B cell (primary cell): ENCODE data around the gene NUCKS1. TPM values are rescaled to one million over a fixed set of nuclear protein-coding genes. Genes with fewer than 3 reads are reported as not detected.

Experiments used
- ATAC-seq: fragments of 200-7000 bp; cut with Tn5 transposase; one replicate; pipeline ENCODE4 v1.10.0; 2021; ENCODE audit warnings: low read depth, mild to moderate bottlenecking, moderate number of reproducible peaks, moderate library complexity
- CTCF ChIA-PET: fragments of 350-600 bp; sonication (Branson Sonifier 250); formaldehyde crosslinking; loops from one replicate; lab custom pipeline; 2021; ENCODE audit warnings: antibody characterized with exemption, inconsistent platforms; lab: Charles Lee
- POLR2A ChIA-PET: fragments of 350-600 bp; sonication (Branson Sonifier 250); formaldehyde crosslinking; loops from one replicate; lab custom pipeline; 2021; ENCODE audit warnings: antibody characterized with exemption; lab: Charles Lee
- DNase-seq: peaks from one replicate; pipeline ENCODE4 v3.0.0; 2013
- H2AFZ ChIP-seq: 2 replicates; pipeline ENCODE4 v1.6.1; 2012; ENCODE audit warnings: mild to moderate bottlenecking, low read depth, low read length; ENCODE audit not compliant: insufficient read depth, poor library complexity, severe bottlenecking
- H3K27ac ChIP-seq, 2 donors: 1 replicate in 1 of 2; 2 replicates in 1 of 2; pipeline ENCODE4 v1.5.1; 2012 to 2013; ENCODE audit warnings: low read length in 2 of 2, mild to moderate bottlenecking in 2 of 2, moderate library complexity in 1 of 2
- H3K27me3 ChIP-seq, 4 experiments: fragments of 200-600 bp in 1 of 4; sonication (generic) in 1 of 4; replicated peaks in 1 of 4; 1 replicate in 2 of 4; 2 replicates in 2 of 4; pipeline versions ENCODE4 v1.6.1 to v1.7.0; 2013 to 2016; ENCODE audit warnings: low read length in 3 of 4, mild to moderate bottlenecking in 2 of 4, mixed read lengths in 1 of 4, moderate library complexity in 1 of 4; ENCODE audit not compliant: insufficient read depth in 4 of 4, control insufficient read depth in 3 of 4; ENCODE audit errors: control extremely low read depth in 1 of 4
- H3K36me3 ChIP-seq, 2 experiments: replicated peaks in 1 of 2; 1 replicate in 1 of 2; 2 replicates in 1 of 2; pipeline versions ENCODE4 v1.6.1 to v1.7.1; 2013; ENCODE audit warnings: low read length in 1 of 2; ENCODE audit not compliant: insufficient read depth in 2 of 2, control insufficient read depth in 1 of 2; ENCODE audit errors: control extremely low read depth in 1 of 2, extremely low read depth in 1 of 2
- H3K4me1 ChIP-seq, 2 donors: fragments of 200-600 bp in 1 of 2; sonication (generic) in 1 of 2; 1 replicate in 1 of 2; 2 replicates in 1 of 2; pipeline versions ENCODE4 v1.5.1 to v1.6.1; 2013 to 2017; ENCODE audit warnings: low read length in 2 of 2; ENCODE audit not compliant: control insufficient read depth in 2 of 2, insufficient read depth in 2 of 2
- H3K4me2 ChIP-seq: replicated peaks from 2 replicates; pipeline ENCODE3; 2012; ENCODE audit warnings: mild to moderate bottlenecking, low read depth, low read length; ENCODE audit not compliant: poor library complexity, severe bottlenecking
- H3K4me3 ChIP-seq, 5 experiments: fragments of 200-600 bp in 1 of 5; sonication (generic) in 1 of 5; 1 replicate in 3 of 5; 2 replicates in 2 of 5; pipeline versions ENCODE4 v1.5.1 to v1.7.0; 2011 to 2016; ENCODE audit warnings: low read length in 4 of 5, mild to moderate bottlenecking in 4 of 5, low read depth in 2 of 5, control low read depth in 1 of 5, moderate library complexity in 1 of 5; ENCODE audit not compliant: insufficient read depth in 1 of 5; ENCODE audit errors: control extremely low read depth in 1 of 5, extremely low read depth in 1 of 5
- H3K79me2 ChIP-seq: fragments of 200-600 bp; sonication (generic); one replicate; pipeline ENCODE4 v1.6.0; 2016; ENCODE audit warnings: low read length; ENCODE audit not compliant: control insufficient read depth, insufficient read depth
- H3K9ac ChIP-seq: fragments of 200-600 bp; sonication (generic); 2 replicates; pipeline ENCODE4 v1.6.1; 2017; ENCODE audit warnings: mild to moderate bottlenecking, low read length, moderate library complexity
- H3K9me3 ChIP-seq, 3 donors: one replicate each; pipeline versions ENCODE4 v1.6.1 to v1.7.1; 2013; ENCODE audit warnings: low read length in 2 of 3; ENCODE audit not compliant: control insufficient read depth in 2 of 3, insufficient read depth in 1 of 3; ENCODE audit errors: control extremely low read depth in 1 of 3
- H4K20me1 ChIP-seq: 2 replicates; pipeline ENCODE4 v1.6.0; 2012; ENCODE audit warnings: mild to moderate bottlenecking, low read length; ENCODE audit not compliant: insufficient read depth, control insufficient read depth, poor library complexity, severe bottlenecking
- H3K27ac Mint-ChIP-seq: one replicate; pipeline ENCODE4 v1.8.0; 2021; ENCODE audit warnings: mixed read lengths
- H3K27me3 Mint-ChIP-seq: one replicate; pipeline ENCODE4 v1.8.0; 2021; ENCODE audit warnings: mixed read lengths
- H3K4me1 Mint-ChIP-seq: one replicate; pipeline ENCODE4 v1.8.0; 2021; ENCODE audit warnings: mixed read lengths
- H3K4me3 Mint-ChIP-seq: one replicate; pipeline ENCODE4 v1.8.0; 2021; ENCODE audit warnings: mixed read lengths
- H3K9me3 Mint-ChIP-seq: one replicate; pipeline ENCODE4 v1.8.0; 2022; ENCODE audit warnings: mixed read lengths; ENCODE audit not compliant: insufficient read depth
- CTCF ChIP-seq: fragments of 200-600 bp; IDR thresholded peaks from one replicate; pipeline ENCODE4 v1.8.0; 2022; ENCODE audit warnings: antibody characterized with exemption, mild to moderate bottlenecking
- EZH2 ChIP-seq: IDR thresholded peaks from 2 replicates; pipeline ENCODE4 v1.6.1; 2012; ENCODE audit warnings: borderline replicate concordance, low read depth, mild to moderate bottlenecking, moderate library complexity, low read length; ENCODE audit not compliant: insufficient read depth, poor library complexity, severe bottlenecking
- WGBS: methylation state at CpG from one replicate; pipeline ENCODE4 v1.1.5; 2013; ENCODE audit warnings: missing lambda C conversion rate; ENCODE audit not compliant: insufficient coverage; 5-methylcytosine and 5-hydroxymethylcytosine counted together
- intact Hi-C: fragments of 100-400 bp; cut with micrococcal nuclease; formaldehyde crosslinking; loops from one replicate; pipeline ENCODE4 v1.10.0; 2022
- polyA plus RNA-seq: library from polyadenylated mRNA; depleted of rRNA; stranded (reverse); fragments of >200 nt; gene quantifications from 2 replicates; pipeline ENCODE4 v1.2.3, GENCODE V29; 2012
- total RNA-seq, 2 donors: library from RNA; stranded (reverse); fragments of 120-200 nt in 1 of 2; gene quantifications; 1 replicate in 1 of 2; 2 replicates in 1 of 2; pipeline versions ENCODE4 v1.2.3 to v1.2.4, GENCODE V29; 2013 to 2022

NUCKS1 gene
- total and polyA plus RNA-seq, 2 donors (not counting 1 experiment from before 2014, with no cell fraction given): 6.5 to 90.1 TPM

GRCh38 chr1:205792961-205793673, 43.1 kb upstream of the NUCKS1 start:
- Histone ChIP-seq H3K79me2 (no peaks in the 10 kb centered on the region), H3K27me3 (no peaks in the 10 kb centered on the region), H3K4me1 (peaks cover 5 to 27% of the 10 kb centered on the region in 2 donors), H3K9ac (no peak overlapping the region), H2AFZ (no peak overlapping the region), H3K4me2 (no peak overlapping the region), H4K20me1 (no peaks in the 10 kb centered on the region), H3K27ac (no peak overlapping the region), H3K4me3 (no peak overlapping the region), H3K36me3 (peaks cover 0 to 53% of the 10 kb centered on the region in 2 experiments), H3K9me3 (no peaks in the 10 kb centered on the region)
- intact Hi-C loops: no loop called here
- Mint-ChIP-seq H3K27ac (no peak overlapping the region), H3K9me3 (no peaks in the 10 kb centered on the region), H3K27me3 (no peaks in the 10 kb centered on the region), H3K4me1 (peaks cover 27% of the 10 kb centered on the region), H3K4me3 (no peak overlapping the region)
- no peak for TF ChIP-seq CTCF
- no peak for ATAC-seq
- ChIA-PET POLR2A (interaction anchor here (1.3 to 2.4 kb wide), 2 partner anchors 65 to 184 kb away, joined by 3 to 7 read pairs; no protein-coding TSS in a partner anchor), CTCF (interaction anchor here (0.7 to 12.1 kb wide), 23 partner anchors 12 to 318 kb away, joined by 3 to 434 read pairs (median 6); partner anchors contain the start of gene SLC41A1)
- DNase-seq: no peak
- 90% methylated on average over 4 of the region's 6 CpGs for WGBS

GRCh38 chr1:205792481-205792881, 42.5 kb upstream of the NUCKS1 start:
- H3K9ac ChIP-seq: no peak overlapping the region
- Mint-ChIP-seq H3K27me3 (no peaks in the 10 kb centered on the region), H3K9me3 (no peaks in the 10 kb centered on the region), H3K4me1 (peaks cover 27% of the 10 kb centered on the region), H3K27ac (no peak overlapping the region), H3K4me3 (no peak overlapping the region)
- no peak overlapping the region for H3K27ac ChIP-seq
- peaks cover 5 to 27% of the 10 kb centered on the region in 2 donors for H3K4me1 ChIP-seq
- no peaks in the 10 kb centered on the region for H3K79me2 ChIP-seq
- TF ChIP-seq EZH2 (no peak), CTCF (no peak)
- intact Hi-C loops: no loop called here
- no peak overlapping the region for H2AFZ ChIP-seq
- no peaks in the 10 kb centered on the region for H4K20me1 ChIP-seq
- ATAC-seq (no peak), DNase-seq (no peak)
- H3K4me2 ChIP-seq: no peak overlapping the region
- H3K4me3 ChIP-seq: no peak overlapping the region
- 75% methylated on average over 5 of the region's 8 CpGs for WGBS
- no peaks in the 10 kb centered on the region for H3K27me3 ChIP-seq
- ChIA-PET CTCF (interaction anchor here (0.7 to 12.1 kb wide), 37 partner anchors 9 to 318 kb away, joined by 3 to 434 read pairs (median 6); partner anchors contain the start of genes RAB29 and SLC41A1), POLR2A (interaction anchor here (1.3 to 2.4 kb wide), 2 partner anchors 66 to 185 kb away, joined by 3 to 7 read pairs; no protein-coding TSS in a partner anchor)
- H3K9me3 ChIP-seq: no peaks in the 10 kb centered on the region
- H3K36me3 ChIP-seq: peaks cover 0 to 46% of the 10 kb centered on the region in 2 experiments
